AG20443 (cell line): ENCODE data around the gene PSME3.
"Not testable (repeated sequence)": the region's sequence is repeated elsewhere in the genome, so short reads cannot be mapped to it uniquely, and the experiment has no call there.

ENCODE experiments used
- DNase-seq: peaks from one replicate; pipeline ENCODE4 v3.0.0; 2012; ENCODE audit warnings: low spot score, mixed read lengths

Gene PSME3

DNA sequence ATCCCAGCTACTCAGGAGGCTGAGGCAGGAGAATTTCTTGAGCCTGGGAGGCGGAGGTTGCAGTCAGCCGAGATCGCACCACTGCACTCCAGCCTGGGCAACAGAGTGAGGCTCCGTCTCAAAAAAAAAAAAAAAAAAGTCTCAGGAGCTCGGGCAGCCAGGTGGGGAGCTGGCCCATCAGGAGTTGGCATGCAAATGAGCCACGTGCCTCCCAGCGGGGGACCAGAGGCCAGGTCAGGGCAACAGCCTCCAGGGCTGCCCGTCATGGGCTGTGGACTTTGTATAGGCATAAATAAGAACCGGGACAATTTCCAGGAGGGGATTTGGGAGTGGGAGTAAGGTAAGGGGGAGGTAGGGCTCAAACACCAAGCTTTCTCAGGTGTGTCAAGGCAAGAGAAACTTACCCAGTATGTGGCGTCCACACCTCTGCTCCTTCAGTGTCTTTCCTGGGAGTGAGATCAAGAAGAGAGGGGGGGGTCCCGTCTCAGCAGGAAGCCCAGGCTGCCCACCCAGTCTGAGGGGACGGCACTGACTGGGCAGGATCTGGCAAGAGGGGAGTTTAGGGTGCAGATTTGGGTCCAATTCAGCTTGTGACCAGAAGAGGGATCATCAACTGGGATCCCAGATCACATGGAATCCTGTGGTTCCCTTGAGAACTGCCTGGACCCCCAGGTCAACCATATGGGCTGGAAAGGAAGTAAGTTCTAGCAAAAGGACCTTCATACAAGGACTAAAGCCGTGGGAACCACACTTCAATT, 45.1 kb downstream of the PSME3 start:
- no peak for DNase-seq

DNA sequence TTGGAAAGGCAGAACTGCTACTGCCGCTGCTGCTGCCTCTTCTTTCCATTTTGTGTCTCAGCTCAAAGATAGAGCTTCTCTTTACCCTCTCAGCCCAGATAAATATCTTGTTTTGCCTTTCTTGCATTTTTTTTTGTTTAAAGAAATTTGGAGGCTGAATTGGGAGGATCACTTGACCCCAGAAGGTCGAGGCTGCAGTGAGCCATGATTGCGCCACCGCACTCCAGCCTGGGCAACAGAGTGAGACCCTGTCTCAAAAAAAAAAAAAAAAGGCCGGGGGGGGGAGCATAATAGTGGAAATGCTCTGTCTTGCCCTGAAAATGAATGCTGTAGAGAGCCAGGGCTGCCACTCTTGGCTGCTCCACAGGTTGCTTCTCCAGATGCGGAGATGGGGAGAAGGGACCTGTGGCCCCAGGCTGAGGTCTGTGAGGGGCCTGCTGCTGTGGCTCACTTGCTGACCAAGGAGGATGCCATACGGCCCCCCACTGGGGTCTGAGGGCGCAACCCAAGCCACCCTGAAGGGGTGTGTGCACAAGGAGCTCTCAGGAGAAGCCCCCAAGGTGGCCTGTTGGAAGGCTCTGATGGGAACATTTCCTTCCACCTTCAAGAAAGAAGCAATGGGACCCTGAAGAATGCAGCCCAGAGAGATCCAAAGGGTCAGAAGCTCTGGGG, 45.9 kb downstream of the PSME3 start:
- no peak for DNase-seq

DNA sequence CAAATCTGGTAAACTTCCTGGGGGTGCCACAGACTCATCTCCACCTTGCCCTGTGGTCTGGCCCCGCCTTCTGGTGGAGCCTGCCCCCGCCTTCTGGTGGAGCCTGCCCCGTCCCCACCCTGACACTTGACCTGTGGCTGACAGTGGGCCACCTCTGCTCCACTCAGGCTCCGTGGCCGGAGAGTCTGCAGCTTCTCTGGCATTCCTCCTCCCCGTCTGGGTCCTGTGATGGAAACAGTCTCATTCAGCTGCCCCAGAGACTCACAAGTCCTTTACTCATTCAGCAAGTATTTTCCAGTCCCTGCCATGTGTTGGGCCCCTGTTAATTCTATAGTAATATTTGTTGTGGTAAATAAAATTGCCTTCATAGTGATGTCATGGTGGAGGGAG, 46.4 kb downstream of the PSME3 start:
- DNase-seq: peak; percentile 78

DNA sequence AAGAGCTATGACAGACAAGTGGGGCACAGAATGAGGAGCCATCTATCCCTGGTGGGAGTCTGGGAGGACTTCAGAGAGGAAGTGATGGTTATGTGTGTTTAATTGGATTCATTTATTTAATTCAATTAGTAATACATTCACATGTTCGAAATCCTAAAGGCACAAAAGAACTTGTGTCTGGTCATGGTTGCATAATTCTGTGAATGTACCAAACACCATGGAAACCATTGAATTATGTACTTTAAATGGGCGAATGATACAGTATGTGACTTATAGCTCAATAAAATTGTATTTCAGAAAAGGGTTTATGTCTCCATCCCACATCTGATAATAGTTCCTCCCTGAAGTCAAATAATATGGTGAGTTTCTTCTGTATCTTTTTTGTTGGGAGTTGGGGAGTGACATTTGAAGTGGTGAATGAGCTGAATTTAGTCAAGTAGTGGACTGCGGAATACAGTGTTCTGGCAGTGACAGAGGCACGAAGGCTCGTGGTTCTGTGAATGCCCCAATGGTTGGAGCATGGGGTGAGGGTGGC, 47.6 kb downstream of the PSME3 start:
- DNase-seq: no peak

DNA sequence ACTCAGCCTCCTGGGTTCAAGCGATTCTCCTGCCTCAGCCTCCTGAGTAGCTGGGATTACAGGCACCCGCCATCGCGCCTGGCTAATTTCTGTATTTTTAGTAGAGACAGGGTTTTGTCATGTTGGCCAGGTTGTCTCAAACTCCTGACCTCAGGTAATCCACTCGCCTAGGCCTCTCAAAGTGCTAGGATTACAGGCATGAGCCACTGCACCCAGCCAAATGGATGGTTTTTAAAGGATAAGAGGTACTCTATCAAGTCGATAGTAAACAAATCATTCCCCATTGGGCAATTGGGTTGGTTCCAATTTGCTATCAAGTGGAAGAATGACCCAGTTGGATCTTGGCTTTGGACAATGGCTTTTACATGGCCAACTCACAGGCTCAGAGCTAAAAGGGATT, 48.5 kb downstream of the PSME3 start:
- not testable (repeated sequence) for DNase-seq

DNA sequence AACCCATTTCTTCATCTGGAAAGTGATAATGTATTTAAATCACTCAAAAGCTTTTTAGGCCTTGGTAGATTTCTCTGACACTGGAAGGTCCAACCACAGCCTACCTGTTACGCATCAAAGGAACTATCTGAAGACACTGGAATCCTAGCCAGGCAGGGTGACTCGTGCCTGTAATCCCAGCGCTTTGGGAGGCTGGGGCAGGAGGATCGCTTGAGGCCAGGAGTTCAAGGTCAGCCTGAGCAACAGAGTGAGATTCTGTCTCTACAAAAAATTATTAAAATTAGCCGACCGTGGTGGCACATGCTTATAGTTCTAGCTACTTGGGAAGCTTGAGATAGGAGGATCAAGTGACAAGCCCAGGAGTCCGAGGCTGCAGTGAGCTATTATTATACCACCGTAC, 49.0 kb downstream of the PSME3 start:
- no peak for DNase-seq

DNA sequence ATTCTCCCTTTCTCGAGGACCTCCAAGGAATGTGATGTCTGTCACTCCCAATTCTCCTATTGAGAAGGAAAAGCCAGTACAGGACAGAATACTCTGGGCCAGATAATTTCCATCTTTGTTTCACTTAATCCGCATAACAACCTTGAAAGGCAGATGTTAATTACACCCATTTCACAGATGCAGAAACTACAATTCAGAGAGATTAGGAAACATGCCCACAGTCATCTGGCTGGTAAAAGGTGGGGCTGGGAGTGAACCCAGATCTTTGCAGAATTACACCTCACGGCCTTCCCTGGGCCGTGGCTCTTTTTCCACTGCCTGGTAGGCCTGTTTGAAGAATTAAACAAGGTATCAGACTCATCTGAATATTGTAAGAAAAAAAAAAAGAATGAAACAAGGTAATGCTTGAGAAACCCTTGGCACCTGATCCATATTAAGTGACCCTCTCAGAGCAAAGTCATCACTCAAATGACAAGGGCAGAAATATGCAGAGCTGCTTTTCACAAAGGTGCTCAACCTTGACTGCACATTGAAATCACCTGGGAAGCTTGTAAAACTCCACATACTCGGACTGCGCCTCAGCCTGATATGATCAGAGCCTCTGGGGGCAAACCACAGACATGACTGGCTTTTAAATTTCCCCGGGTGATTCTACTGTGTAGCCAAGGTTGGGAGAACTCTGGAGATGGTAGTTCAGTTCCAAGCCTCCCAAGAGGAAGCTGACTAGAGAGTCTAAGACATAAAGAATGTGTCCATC, 50.8 kb downstream of the PSME3 start:
- no peak for DNase-seq

DNA sequence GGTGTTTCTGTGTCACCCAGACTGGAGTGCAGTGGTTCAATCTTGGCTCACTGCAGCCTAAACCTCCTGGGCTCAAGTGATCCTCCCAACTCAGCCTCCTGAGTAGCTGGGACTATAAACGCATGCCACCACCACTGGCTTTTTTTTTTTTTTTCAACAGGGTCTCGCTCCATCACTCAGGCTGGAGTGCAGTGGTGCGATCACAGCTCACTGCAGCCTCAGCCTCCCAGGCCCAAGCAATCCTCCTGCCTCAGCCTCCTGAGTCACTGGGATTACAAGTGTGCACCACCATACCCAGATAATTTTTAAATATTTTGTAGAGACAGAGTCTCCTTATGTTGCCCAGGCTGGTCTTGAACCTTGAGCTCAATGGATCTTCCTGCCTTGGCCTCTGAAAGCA, 52.6 kb downstream of the PSME3 start:
- DNase-seq: not testable (repeated sequence)

DNA sequence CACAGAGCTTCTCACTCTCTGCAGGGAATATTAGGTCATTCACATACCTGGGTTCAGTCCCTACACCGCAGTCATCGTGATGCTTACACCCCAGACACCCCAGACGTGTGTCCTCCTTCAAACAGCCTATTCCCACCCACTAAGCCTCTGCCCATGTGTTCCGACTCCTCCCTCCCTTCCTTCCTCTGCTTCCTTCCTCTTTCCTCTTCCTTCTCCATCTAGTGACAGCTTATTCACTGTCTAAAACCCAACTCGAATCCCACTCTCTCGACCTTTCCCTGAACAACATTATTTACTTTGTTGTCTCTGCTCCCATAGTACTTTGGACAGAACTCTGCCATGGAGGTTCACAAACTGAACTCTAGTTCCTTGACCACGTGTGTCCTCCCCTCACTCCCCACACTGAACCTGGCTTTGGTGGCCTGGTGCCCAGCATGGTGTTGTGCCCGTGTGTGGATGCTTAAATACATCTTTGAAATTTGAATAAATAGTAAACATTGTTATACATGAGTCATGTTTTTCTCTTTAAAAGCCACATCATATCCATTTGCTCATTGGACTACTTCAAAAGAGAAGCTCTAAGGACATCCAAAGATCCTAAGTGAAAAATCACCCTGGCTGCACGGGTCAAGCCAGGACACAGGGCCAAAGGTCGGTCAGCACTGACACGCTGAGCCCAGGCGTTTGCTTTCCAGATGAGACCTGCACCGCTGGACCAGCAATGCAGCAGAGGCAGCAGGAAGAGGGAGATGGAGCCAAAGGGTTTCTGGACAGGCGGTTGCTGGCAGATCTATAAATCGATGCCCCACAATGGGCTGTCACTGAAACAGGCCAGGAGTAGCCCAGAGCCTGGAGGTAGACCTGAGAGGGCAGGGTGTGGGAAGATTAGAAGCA, 53.3 kb downstream of the PSME3 start:
- no peak for DNase-seq

DNA sequence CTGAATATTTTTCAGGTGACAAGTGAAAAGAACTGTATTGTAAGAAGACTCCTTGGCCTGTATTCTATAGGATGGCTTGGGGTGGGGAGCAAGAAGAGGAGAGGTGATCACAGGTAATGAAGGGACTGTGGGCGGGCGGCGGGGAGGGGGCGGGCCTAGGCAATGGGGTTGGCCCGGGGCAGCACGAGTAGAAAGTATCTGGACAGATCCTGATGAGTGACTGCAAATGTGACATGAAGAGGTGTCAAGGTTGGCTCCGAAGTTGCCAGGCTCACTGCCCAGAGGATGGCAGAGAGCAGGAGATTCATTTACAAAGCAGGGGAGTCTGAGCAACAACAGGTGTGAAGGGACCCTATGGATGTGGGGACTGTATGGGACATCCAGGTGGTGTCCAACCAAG, 56.6 kb downstream of the PSME3 start:
- no peak for DNase-seq

DNA sequence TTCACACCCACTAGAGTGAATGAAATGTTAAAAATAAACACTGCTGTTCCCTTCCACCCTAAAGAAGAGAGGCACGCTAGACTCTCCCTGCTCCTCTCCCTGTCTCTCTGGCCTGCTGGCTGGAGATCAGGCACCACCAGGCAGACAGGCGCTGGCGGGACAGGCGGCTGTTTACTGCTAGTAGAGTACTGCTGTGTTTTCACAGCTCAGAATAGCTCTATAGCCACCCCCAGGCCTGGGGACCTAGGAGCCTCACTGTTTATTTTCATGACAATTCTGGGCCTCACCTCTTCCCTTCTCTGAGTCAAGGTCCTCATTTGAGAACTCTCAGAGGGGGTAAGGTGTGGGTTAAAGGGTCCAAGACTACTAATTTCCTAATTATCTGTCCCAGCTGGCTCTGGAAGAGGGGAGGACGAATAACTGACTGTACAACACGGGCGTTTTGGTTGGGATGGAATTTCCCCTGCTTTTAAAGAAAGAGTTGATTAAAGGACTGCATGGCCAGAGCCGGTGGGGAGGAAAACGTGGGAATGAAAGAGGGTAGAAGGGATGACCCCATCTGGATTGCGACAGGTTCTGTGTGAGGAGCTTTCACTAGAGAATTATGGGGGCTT, 58.4 kb downstream of the PSME3 start:
- DNase-seq: peak; percentile 73

DNA sequence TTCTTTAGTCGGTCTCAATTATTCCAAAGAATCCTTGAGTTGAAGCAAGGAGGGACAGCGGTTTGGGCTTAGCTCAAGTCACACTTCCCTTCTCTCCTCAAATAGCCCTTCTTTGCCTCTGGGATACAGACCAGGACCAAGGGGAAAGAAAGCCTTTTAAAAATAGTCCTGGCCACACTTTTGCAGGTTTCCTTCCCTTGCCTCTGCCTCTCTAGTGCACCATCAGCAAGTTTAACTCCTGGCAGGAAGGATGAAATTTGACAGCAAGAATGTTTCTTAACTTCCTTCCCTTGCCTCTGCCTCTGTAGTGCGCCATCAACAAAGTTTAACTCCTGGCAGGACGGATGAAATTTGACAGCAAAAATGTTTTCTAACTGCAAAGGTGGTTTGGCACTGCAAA, 60.2 kb downstream of the PSME3 start:
- no peak for DNase-seq
